GM21447 (cell line): ENCODE data around the gene SPINK5.
"Not testable (repeated sequence)": the region's sequence is repeated elsewhere in the genome, so short reads cannot be mapped to it uniquely, and the experiment has no call there.

ENCODE experiments used
- ATAC-seq: cut with Tn5 transposase; IDR thresholded peaks from one replicate; pipeline ENCODE4 v1.9.1; 2021; ENCODE audit not compliant: unreplicated experiment

SPINK5 gene, protein sequence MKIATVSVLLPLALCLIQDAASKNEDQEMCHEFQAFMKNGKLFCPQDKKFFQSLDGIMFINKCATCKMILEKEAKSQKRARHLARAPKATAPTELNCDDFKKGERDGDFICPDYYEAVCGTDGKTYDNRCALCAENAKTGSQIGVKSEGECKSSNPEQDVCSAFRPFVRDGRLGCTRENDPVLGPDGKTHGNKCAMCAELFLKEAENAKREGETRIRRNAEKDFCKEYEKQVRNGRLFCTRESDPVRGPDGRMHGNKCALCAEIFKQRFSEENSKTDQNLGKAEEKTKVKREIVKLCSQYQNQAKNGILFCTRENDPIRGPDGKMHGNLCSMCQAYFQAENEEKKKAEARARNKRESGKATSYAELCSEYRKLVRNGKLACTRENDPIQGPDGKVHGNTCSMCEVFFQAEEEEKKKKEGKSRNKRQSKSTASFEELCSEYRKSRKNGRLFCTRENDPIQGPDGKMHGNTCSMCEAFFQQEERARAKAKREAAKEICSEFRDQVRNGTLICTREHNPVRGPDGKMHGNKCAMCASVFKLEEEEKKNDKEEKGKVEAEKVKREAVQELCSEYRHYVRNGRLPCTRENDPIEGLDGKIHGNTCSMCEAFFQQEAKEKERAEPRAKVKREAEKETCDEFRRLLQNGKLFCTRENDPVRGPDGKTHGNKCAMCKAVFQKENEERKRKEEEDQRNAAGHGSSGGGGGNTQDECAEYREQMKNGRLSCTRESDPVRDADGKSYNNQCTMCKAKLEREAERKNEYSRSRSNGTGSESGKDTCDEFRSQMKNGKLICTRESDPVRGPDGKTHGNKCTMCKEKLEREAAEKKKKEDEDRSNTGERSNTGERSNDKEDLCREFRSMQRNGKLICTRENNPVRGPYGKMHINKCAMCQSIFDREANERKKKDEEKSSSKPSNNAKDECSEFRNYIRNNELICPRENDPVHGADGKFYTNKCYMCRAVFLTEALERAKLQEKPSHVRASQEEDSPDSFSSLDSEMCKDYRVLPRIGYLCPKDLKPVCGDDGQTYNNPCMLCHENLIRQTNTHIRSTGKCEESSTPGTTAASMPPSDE

GRCh38 chr5:148063861-148064260, at the start of gene SPINK5:
SPINK5 (plus strand) TSS chr5:148063980; CDS start chr5:148064045, 65 bp downstream.
- ATAC-seq: no peak

- no peak for ATAC-seq
Observed at GRCh38 chr5:148014276-148014675, 49.5 kb upstream of the SPINK5 start.

DNA sequence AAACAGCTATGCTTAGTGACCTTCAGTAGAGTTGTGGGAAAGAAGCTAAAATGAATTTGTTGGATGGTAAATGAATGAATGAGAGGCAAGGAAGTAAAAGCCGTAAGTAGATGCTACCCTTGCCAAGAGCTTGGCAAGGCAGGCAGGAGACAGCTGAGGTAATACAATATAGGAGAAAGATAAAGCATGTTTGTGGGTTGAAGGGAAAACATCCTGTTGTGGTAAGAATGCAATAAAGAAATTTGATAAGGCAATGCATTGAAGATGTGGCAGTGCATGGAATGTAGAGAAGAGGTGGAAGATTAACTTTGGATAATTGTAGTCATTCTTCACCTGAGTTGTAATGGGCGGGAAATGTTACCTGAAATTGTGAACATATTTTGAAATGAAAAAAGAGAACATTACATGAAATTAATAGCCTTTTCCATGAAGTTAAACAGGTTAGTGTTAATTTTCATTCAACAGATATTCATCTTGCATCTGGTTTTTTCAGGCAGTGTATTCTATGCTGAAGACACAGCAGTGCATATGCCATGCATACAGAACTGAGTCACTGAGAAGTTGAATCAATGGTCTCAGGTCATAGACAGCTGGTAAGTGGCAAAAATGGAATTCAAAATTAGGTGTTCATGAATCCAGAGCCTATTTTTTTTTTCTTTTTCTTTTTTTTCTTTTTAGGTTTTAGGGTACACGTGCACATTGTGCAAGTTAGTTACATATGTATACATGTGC, 43.4 kb upstream of the SPINK5 start:
- no peak for ATAC-seq

- no peak for ATAC-seq
Observed at GRCh38 chr5:148027505-148027904, 36.3 kb upstream of the SPINK5 start.

DNA sequence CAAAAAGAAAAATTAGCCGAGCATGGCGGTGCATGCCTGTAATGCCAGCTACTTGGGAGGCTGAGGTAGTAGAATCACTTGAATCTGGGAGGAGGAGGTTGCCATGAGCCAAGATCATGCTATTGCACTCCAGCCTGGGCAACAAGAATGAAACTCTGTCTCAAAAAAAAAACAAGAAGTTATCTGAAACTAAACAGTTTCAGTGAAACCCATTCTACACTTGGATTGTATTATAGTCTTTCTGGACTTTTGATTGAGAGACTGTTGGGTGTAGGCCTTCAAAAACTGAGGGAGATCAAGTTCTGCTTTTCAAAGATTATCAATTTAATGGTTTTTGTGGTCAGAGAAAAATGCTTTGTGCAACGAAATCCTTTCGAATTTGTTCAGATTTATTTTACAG, 34.6 kb upstream of the SPINK5 start:
- ATAC-seq: no peak

DNA sequence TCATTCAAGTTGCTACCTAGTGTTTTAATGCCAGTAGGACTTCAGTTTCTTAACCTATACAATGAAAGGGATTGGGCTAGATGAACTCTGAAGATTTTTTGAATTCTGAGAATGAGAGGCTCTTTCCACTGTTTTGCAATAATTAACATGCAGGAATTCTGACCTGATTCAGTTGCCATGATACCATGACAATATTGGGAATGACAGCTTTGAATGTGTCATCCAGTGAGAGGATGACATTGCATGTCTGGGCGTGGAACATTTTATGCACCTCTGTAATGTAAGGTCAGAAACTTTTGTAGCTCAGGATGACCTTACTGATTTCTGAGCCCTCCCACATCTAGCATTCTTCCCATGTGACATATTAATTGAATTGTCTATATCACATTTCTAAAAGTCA, 30.6 kb upstream of the SPINK5 start:
- ATAC-seq: no peak

DNA sequence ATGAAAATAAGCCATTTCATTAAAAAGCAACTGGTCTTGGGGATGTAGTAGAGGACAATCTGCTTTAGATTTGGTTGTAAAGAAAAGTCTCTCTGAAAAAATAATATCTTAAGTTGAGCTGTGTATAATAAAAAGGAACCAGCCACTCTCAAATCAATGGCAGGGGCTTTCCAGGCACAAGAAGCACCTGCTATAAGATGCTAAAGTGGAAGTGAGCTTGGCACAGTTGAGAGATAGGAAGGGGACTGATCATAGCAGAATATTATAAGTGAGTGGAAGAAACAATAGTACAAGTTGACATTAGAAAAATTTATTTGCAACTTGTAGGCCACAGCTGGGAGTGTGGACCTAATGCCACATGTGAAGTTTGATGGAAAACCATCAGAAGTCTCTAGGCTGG, 28.1 kb upstream of the SPINK5 start:
- ATAC-seq: no peak

- no peak for ATAC-seq
Observed at GRCh38 chr5:148042881-148043280, 20.9 kb upstream of the SPINK5 start.

DNA sequence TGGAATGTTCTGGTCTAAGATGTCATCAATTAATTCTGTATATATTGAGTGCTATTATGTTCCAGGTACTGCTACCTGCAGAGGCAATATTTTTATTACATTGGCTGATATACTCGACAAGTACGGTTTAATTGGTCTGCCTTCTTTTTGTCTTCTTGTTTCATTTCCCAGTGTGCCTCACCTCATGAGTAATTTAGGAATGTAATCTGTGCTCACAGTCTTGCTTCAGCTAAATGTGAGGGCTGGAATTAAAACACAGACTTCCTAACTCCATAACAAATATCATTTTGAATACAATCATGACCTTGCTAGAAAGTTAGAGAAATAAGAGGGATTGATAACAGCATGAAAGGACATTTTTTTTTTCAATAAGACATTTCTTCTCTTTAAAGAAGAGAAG, 20.1 kb upstream of the SPINK5 start:
- no peak for ATAC-seq

- ATAC-seq: not testable (repeated sequence)
Observed at GRCh38 chr5:148055160-148055559, 8.6 kb upstream of the SPINK5 start.

DNA sequence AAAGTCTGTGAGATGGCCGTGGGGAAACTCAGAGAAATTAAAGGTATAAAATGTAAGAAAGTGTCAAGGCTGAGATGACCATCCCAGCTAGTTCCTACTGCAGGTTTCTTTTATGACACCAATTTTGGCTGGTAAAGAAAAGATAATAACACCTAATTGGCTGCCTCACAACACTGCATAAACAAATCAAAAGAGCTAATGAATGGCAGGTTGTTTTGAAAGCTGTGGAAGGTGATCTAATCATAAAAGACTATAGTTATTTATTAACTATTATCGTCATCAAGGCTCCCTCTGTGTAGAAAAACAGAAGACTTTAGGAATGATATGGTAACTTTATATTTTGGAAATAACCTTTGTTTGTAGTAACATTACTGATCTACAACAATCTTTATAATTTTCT, 3.5 kb upstream of the SPINK5 start:
- no peak for ATAC-seq

DNA sequence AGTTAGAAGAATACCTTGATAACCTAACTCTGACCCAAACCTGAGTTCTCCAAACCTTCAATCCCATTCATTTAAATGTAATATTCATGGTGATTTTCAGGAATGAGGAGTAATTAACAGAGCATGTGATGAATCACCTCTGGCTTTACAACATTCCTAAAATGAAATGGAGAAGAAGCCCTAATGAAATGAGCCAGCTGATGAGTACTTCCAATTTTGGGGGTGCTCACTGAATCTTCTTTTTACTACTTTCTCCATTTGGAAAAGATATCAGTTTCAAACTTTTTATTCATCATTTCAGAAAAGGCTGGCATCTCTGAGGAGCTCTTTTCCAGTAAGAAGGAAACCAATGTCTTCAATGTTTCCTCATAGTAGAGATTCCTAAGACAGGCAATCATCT, 2.9 kb upstream of the SPINK5 start:
- ATAC-seq: no peak

GRCh38 chr5:148070621-148071020, 6.8 kb downstream of the SPINK5 start:
- ATAC-seq: no peak

DNA sequence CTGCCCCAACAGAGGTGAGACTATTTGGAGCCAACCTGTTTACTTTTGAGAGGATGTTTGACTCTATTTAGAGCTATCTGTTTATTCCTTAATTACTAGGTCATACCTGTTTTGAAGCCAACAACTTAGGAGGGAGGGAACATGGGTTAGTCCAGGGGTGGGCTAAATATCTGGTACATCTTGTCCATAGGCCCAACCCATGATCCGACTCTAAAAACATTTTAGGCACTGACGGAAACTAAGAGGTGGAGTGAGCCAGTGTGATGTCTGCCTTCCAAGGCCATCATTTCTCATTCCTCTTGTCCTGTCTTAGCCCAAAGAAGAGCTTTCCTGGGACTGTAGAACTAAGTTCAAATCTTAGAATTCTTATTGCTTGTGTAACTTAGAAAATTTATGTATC, 8.4 kb downstream of the SPINK5 start:
- no peak for ATAC-seq

DNA sequence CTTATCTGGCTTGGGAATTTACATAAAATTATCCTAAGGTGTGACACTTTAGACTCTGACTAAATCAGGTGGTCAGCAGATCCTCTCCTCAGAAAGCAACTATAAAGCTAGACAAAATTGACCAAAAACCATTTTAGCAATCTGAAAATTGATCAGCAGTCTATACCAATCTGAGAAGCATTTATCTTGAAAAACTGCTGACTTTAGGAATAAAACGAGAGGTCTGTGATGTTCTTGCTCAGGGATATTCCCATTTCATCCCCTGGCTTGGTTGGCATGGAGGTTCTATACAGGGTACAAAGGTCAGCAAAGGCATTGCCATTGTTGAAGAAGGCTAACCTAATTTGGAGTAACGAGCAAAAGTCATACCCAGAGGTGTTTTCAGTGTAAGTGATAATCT, 11.7 kb downstream of the SPINK5 start:
- no peak for ATAC-seq

GRCh38 chr5:148083203-148083602, 19.4 kb downstream of the SPINK5 start:
- no peak for ATAC-seq

DNA sequence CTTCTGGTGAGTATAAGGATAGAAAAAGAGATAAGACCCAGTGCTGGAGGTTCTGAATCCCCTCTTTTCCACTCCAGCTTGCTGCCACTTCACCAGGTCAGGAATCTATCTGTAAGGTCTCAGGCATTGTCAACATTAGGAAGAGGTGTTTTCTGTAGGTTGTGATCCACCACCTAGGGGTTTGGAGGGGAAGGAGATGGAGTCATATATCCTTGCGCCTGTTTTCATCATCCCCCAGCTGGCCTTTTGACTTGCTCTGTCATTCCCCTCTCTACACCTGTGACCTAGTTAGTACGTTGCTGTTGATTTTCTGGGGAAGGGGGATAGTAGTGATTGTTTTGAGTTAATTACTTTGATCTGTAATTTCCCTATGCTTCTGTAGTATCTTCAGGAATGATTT, 20.5 kb downstream of the SPINK5 start:
- no peak for ATAC-seq

GRCh38 chr5:148085310-148085709, 21.5 kb downstream of the SPINK5 start:
- no peak for ATAC-seq

- no peak for ATAC-seq
Observed at GRCh38 chr5:148085977-148086705, 22.4 kb downstream of the SPINK5 start.

- ATAC-seq: no peak
Observed at GRCh38 chr5:148090146-148090772, 26.5 kb downstream of the SPINK5 start.
